K562 (cell line): Measurements from ENCODE around the gene PMPCA. TPM values are rescaled to one million over a fixed set of nuclear protein-coding genes. Genes with fewer than 3 reads are reported as not detected.

Experiments
- ATF2 ChIP-seq: sonication (generic); formaldehyde crosslinking; IDR thresholded peaks from 2 replicates; pipeline ENCODE4 v1.8.1; 2022; ENCODE audit warnings: missing genetic modification reagents
- CHCHD3 ChIP-seq: fragments of 250-450 bp; sonication (Bioruptor Pico); IDR thresholded peaks from 2 replicates; pipeline ENCODE4 v2.1.2; 2022; ENCODE audit warnings: mild to moderate bottlenecking
- HDAC8 ChIP-seq: fragments of 450-650 bp; IDR thresholded peaks from 2 replicates; pipeline ENCODE4 v1.6.1; 2016; ENCODE audit warnings: mild to moderate bottlenecking, missing genetic modification characterization, moderate library complexity, missing compliant biosample characterization
- KAT7 ChIP-seq: sonication (generic); formaldehyde crosslinking; IDR thresholded peaks from 2 replicates; pipeline ENCODE4 v1.8.0; 2022; ENCODE audit warnings: missing genetic modification reagents, mild to moderate bottlenecking, borderline replicate concordance
- SIN3A ChIP-seq, 2 experiments: fragments of 150-350 bp in 1 of 2; IDR thresholded peaks; 2 replicates each; pipeline ENCODE4 v1.6.1; 2011 to 2016; ENCODE audit warnings: borderline replicate concordance in 2 of 2, low read depth in 2 of 2, low read length in 2 of 2, mild to moderate bottlenecking in 2 of 2, moderate library complexity in 2 of 2; ENCODE audit not compliant: control insufficient read depth in 1 of 2
- TBP ChIP-seq: optimal IDR thresholded peaks from 2 replicates; pipeline ENCODE3; 2011; ENCODE audit warnings: low read depth, low read length, improper control_type of control experiment
- ZNF609 ChIP-seq: sonication (generic); formaldehyde crosslinking; IDR thresholded peaks from 2 replicates; pipeline ENCODE4 v1.8.1; 2023; ENCODE audit warnings: missing genetic modification reagents, mild to moderate bottlenecking, borderline replicate concordance
- polyA plus RNA-seq, 8 experiments: library from polyadenylated mRNA; depleted of rRNA in 4 of 8; stranded (reverse) in 5 of 8; unstranded in 3 of 8; fragments of >200 nt; fragmentation: Nextera tagmentation in 2 of 8; fragmentation: Illumina TruSeq in 1 of 8; extraction: Ambion mirVana in 2 of 8; extraction: Trizol in 1 of 8; gene quantifications; 2 replicates each; pipeline versions ENCODE4 v1.2.1 to v1.2.3, GENCODE V29; 2011 to 2014; ENCODE audit warnings: inconsistent platforms in 1 of 8, missing spikeins in 1 of 8
- total RNA-seq, 7 experiments: library from RNA; depleted of rRNA in 6 of 7; stranded (reverse); fragments of >200 nt in 6 of 7; fragmentation: Illumina TruSeq in 2 of 7; extraction: Trizol in 2 of 7; gene quantifications; 2 replicates each; pipeline versions ENCODE4 v1.2.1 to v1.2.3, GENCODE V29; 2011 to 2021; ENCODE audit warnings: low replicate concordance in 1 of 7
- TF ChIP-seq, protein P1 (sequence below): fragments of 250-450 bp; sonication (Bioruptor Pico); IDR thresholded peaks from 2 replicates; pipeline ENCODE4 v1.5.0; 2021; ENCODE audit warnings: mild to moderate bottlenecking, moderate library complexity
- TF ChIP-seq, protein P2 (sequence below): sonication (generic); formaldehyde crosslinking; IDR thresholded peaks from 2 replicates; pipeline ENCODE4 v1.8.0; 2022; ENCODE audit warnings: mild to moderate bottlenecking, missing genetic modification reagents, borderline replicate concordance

PMPCA gene
- total and polyA plus RNA-seq, 9 of the 15 experiments (the other 6 are each of a cell fraction or from before 2014, with no cell fraction given), result 23.9 to 143 (median 86.6) TPM

DNA sequence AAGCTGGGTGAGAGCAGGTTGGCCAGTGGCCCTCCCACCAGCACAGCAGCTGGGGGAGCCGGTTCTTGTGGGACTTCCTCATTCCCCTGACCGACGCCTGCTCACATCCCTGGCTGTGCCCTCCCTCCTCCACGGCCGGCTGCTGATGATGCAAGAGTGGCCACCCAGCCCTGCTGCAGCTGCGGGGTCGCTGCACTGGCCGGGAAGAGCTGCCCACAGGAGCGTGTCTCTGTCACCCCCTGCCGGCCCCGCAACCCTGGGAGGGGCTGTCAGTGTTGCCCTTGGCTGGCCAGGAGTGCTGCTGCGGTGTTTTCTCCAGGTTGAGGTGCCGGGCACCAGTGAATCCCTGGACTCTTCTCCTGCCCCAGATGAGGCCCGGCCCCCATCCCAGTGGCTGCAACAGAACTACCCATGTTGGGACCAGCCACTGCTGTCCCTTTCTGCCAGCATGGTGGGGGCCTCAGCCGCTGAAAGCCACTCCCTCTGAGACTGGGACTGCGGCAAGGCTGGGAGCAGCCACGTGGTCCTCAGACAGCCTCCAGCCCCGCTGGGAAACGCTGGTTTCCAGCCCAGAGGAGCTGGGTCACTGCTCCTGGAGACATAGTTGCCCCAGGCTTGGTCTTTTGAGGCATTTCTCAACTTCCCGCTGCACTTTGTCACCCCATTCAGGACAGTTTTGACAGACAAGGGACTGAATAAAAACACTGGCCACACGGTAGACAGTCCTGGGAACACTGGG is 37.7 kb upstream of the PMPCA start (continued):
- TF ChIP-seq, protein P1, sequence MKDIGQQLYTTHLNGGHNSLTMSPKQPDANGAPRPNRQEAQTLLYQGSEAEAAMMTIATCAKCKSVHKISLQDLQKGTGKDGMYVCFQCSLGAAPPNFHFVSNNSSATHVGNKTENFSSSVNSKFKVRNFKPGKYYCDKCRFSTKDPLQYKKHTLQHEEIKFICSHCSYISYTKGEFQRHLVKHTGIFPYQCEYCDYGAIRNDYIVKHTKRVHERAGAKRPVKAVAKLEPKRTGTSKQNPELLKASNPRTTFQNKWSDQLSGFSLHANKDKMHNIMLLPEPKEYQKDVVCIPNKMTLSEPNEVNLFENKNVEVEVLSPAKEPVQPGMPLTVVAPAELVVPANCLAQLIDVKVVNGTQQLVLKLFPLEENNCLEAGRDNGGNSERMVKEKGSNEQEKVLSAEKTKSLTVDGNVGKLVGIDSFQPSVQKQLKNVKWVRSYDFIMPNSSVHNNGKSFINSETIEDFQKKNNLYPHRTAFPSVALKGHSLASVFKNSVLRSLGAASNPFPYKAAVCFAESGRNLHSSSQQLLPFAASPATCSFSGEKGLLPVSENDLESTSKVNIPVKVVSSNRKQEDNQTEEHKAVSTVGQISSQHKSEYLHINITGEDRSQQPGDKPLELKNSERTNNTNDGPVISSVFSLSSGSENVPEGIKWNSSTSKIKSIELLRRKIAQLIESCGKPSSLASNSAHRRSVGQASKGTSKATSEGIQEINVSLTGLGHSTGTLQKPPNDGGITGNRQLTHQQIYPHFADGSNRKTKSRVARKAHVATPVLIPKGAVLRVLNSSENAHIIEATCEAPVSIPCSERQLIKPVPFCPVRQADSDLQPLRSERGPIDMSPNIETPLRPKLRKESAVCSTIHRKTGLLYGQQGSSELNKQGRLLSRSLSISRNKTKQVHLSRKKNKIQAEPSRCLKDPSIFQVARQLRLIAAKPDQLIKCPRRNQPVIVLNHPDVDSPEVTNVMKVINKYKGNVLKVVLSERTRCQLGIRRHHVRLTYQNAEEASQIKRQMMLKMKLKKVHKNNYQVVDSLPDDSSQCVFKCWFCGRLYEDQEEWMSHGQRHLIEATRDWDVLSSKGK (CRISPR knock-in tag), result no peak
- TF ChIP-seq ATF2 (CRISPR knock-in tag) (no peak), ZNF609 (CRISPR knock-in tag) (no peak), HDAC8 (tag) (0 out of 2 replicates have a peak, but pooled peaks have one; percentile 29), TBP (peak; percentile 52), SIN3A (IDR thresholded peaks at IDR 0.05; ENCODE audit: borderline replicate concordance in 2 of 2, control insufficient read depth in 1 of 2, low read depth in 2 of 2, low read length in 2 of 2) (peak; percentile 4 to 90; a peak in 2 of 4 replicates), CHCHD3 (CRISPR knock-in tag) (no peak), KAT7 (CRISPR knock-in tag) (peak; percentile 83)
- TF ChIP-seq, protein P2, sequence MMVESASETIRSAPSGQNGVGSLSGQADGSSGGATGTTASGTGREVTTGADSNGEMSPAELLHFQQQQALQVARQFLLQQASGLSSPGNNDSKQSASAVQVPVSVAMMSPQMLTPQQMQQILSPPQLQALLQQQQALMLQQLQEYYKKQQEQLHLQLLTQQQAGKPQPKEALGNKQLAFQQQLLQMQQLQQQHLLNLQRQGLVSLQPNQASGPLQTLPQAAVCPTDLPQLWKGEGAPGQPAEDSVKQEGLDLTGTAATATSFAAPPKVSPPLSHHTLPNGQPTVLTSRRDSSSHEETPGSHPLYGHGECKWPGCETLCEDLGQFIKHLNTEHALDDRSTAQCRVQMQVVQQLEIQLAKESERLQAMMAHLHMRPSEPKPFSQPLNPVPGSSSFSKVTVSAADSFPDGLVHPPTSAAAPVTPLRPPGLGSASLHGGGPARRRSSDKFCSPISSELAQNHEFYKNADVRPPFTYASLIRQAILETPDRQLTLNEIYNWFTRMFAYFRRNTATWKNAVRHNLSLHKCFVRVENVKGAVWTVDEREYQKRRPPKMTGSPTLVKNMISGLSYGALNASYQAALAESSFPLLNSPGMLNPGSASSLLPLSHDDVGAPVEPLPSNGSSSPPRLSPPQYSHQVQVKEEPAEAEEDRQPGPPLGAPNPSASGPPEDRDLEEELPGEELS (CRISPR knock-in tag), result no peak
